K562 (cell line): ENCODE data around the gene AUNIP. TPM values are rescaled to one million over a fixed set of nuclear protein-coding genes. Genes with fewer than 3 reads are reported as not detected.
A peak's percentile ranks its signal among the peaks of the same experiment; 100 is the strongest.

Source experiments
- ATAC-seq: fragments of 200-7000 bp; cut with Tn5 transposase; 3 replicates; pipeline ENCODE4 v1.9.1; 2020; ENCODE audit warnings: moderate library complexity
- BruUV-seq: library from RNA; stranded (reverse); fragments of 400-500 nt; replicated peaks from 2 replicates; lab custom pipeline; 2021; lab: Mats Ljungman, UMichigan
- CTCF ChIA-PET: fragments of 300-600 bp; formaldehyde crosslinking; extraction: SDS; loops from one replicate; lab custom pipeline; 2021; ENCODE audit warnings: low intra/inter-chr PET ratio; lab: Yijun Ruan, JAX
- POLR2A ChIA-PET: fragments of 300-600, 350-650 bp; sonication (Branson Sonifier 250); formaldehyde crosslinking; extraction: SDS; loops from one replicate; lab custom pipeline; 2021; ENCODE audit warnings: antibody characterized with exemption, inconsistent platforms; lab: Yijun Ruan, JAX
- DNase-seq, 4 experiments: peaks; one replicate each; pipeline versions ENCODE4 v3.0.0 to v3.0.0-alpha.2; 2011 to 2018; ENCODE audit warnings: low spot score in 3 of 4, mixed read lengths in 3 of 4; ENCODE audit errors: extremely low read depth in 1 of 4
- FAIRE-seq: peaks from 2 replicates; lab custom pipeline; 2011; peaks lifted over from hg19 to GRCh38; lab: Jason Lieb, UNC
- H2AFZ ChIP-seq: 2 replicates; pipeline ENCODE4 v1.6.0; 2011; ENCODE audit warnings: low read depth, low read length, control low read depth, inconsistent platforms
- H3K27ac ChIP-seq: fragments of 200-600 bp; 3 replicates; pipeline ENCODE4 v1.8.0; 2011; ENCODE audit warnings: low read depth, mild to moderate bottlenecking, control low read depth, inconsistent platforms, low read length, moderate library complexity, mixed read lengths; ENCODE audit errors: extremely low read depth
- H3K27me3 ChIP-seq, 2 experiments: fragments of 300-600 bp in 1 of 2; 2 replicates in 1 of 2; 3 replicates in 1 of 2; pipeline versions ENCODE4 v1.6.0 to v1.8.0; 2011; ENCODE audit warnings: inconsistent platforms in 2 of 2, low read length in 2 of 2, mild to moderate bottlenecking in 1 of 2, mixed read lengths in 1 of 2, moderate library complexity in 1 of 2; ENCODE audit not compliant: control insufficient read depth in 2 of 2, insufficient read depth in 2 of 2
- H3K36me3 ChIP-seq: fragments of 300-600 bp; 3 replicates; pipeline ENCODE4 v1.8.0; 2011; ENCODE audit warnings: mild to moderate bottlenecking, low read length, inconsistent platforms; ENCODE audit not compliant: control insufficient read depth, insufficient read depth
- H3K4me1 ChIP-seq, 2 experiments: fragments of 200-600 bp in 1 of 2; replicated peaks in 1 of 2; 2 replicates in 1 of 2; 3 replicates in 1 of 2; pipeline versions ENCODE4 v1.5.1 to v1.8.0; 2011; ENCODE audit warnings: inconsistent platforms in 2 of 2, low read length in 2 of 2, mild to moderate bottlenecking in 1 of 2, mixed read lengths in 1 of 2, moderate library complexity in 1 of 2; ENCODE audit not compliant: control insufficient read depth in 2 of 2, insufficient read depth in 2 of 2
- H3K4me2 ChIP-seq: 2 replicates; pipeline ENCODE4 v1.6.1; 2011; ENCODE audit warnings: low read length, control low read depth, inconsistent platforms, mixed read lengths; ENCODE audit not compliant: insufficient read depth
- H3K4me3 ChIP-seq: fragments of 200-600 bp; sonication (generic), shearing (Covaris generic); 2 replicates; pipeline ENCODE4 v1.5.1; 2016; ENCODE audit warnings: control low read depth, inconsistent platforms
- H3K79me2 ChIP-seq: fragments of 200-600 bp; 3 replicates; pipeline ENCODE4 v1.8.0; 2011; ENCODE audit warnings: low read length, inconsistent platforms; ENCODE audit not compliant: control insufficient read depth, insufficient read depth
- H3K9ac ChIP-seq, 2 experiments: 2 replicates each; pipeline versions ENCODE4 v1.6.0 to v1.6.1; 2011; ENCODE audit warnings: low read depth in 2 of 2, low read length in 2 of 2, control low read depth in 1 of 2, inconsistent platforms in 1 of 2, mild to moderate bottlenecking in 1 of 2, mixed read lengths in 1 of 2; ENCODE audit not compliant: insufficient read depth in 1 of 2
- H3K9me1 ChIP-seq: one replicate; pipeline ENCODE4 v1.6.0; 2011; ENCODE audit warnings: inconsistent platforms, mild to moderate bottlenecking, low read length, moderate library complexity; ENCODE audit not compliant: control insufficient read depth, insufficient read depth
- H3K9me3 ChIP-seq: replicated peaks from 2 replicates; pipeline ENCODE4 v1.5.1; 2011; ENCODE audit warnings: low read depth, low read length, inconsistent platforms; ENCODE audit not compliant: control insufficient read depth, insufficient read depth
- H4K20me1 ChIP-seq: replicated peaks from 2 replicates; pipeline ENCODE4 v1.6.1; 2011; ENCODE audit warnings: low read length, inconsistent platforms, mixed read lengths; ENCODE audit not compliant: control insufficient read depth, insufficient read depth
- CBFB ChIP-seq: sonication (generic); formaldehyde crosslinking; IDR thresholded peaks from 2 replicates; pipeline ENCODE4 v1.4.0; 2020; ENCODE audit warnings: mild to moderate bottlenecking, missing genetic modification reagents
- GTF2E2 ChIP-seq: fragments of 200-800 bp; sonication (Bioruptor generic); IDR thresholded peaks from 2 replicates; pipeline ENCODE4 v1.6.1; 2016; ENCODE audit warnings: missing genetic modification characterization, missing compliant biosample characterization
- RCOR1 ChIP-seq, 2 experiments: IDR thresholded peaks; 2 replicates each; pipeline ENCODE4 v1.6.1; 2012; ENCODE audit warnings: low read depth in 2 of 2, low read length in 2 of 2, borderline replicate concordance in 1 of 2, improper control_type of control experiment in 1 of 2
- ZBED1 ChIP-seq: IDR thresholded peaks from 2 replicates; pipeline ENCODE4 v1.6.1; 2014
- WGBS: fragments of 100-300 bp; shearing (Covaris generic); methylation state at CpG from one replicate; pipeline ENCODE4 v1.1.6; 2016; ENCODE audit warnings: low coverage, mixed read lengths; ENCODE audit not compliant: insufficient coverage; ENCODE audit errors: missing lambda C conversion rate; 5-methylcytosine and 5-hydroxymethylcytosine counted together
- in situ Hi-C: fragments of 300-500 bp; cut with MboI; formaldehyde crosslinking; loops from 4 replicates; pipeline ENCODE4 v1.15.0; 2018; ENCODE audit warnings: inconsistent platforms, mixed read lengths
- intact Hi-C: fragments of 100-400 bp; cut with micrococcal nuclease; formaldehyde crosslinking; loops from 2 replicates; pipeline ENCODE4 v1.14.2; 2022
- polyA plus RNA-seq, 8 experiments: library from polyadenylated mRNA; depleted of rRNA in 4 of 8; stranded (reverse) in 5 of 8; unstranded in 3 of 8; fragments of >200 nt; fragmentation: Nextera tagmentation in 2 of 8; fragmentation: Illumina TruSeq in 1 of 8; extraction: Ambion mirVana in 2 of 8; extraction: Trizol in 1 of 8; gene quantifications; 2 replicates each; pipeline versions ENCODE4 v1.2.1 to v1.2.3, GENCODE V29; 2011 to 2014; ENCODE audit warnings: inconsistent platforms in 1 of 8, missing spikeins in 1 of 8
- total RNA-seq, 7 experiments: library from RNA; depleted of rRNA in 6 of 7; stranded (reverse); fragments of >200 nt in 6 of 7; fragmentation: Illumina TruSeq in 2 of 7; extraction: Trizol in 2 of 7; gene quantifications; 2 replicates each; pipeline versions ENCODE4 v1.2.1 to v1.2.3, GENCODE V29; 2011 to 2021; ENCODE audit warnings: low replicate concordance in 1 of 7
- TF ChIP-seq, protein P1 (sequence below): sonication (generic); formaldehyde crosslinking; IDR thresholded peaks from 2 replicates; pipeline ENCODE4 v1.8.0; 2022; ENCODE audit warnings: mild to moderate bottlenecking, missing genetic modification reagents
- TF ChIP-seq, protein P2 (sequence below): fragments of 250-450 bp; sonication (Bioruptor Pico); IDR thresholded peaks from 2 replicates; pipeline ENCODE4 v1.8.0; 2022; ENCODE audit warnings: moderate library complexity, mild to moderate bottlenecking, inconsistent platforms
- TF ChIP-seq, protein P3 (sequence below): IDR thresholded peaks from 2 replicates; pipeline ENCODE4 v1.6.1; 2011; ENCODE audit warnings: borderline replicate concordance, low read depth, mild to moderate bottlenecking, moderate library complexity, low read length; ENCODE audit not compliant: insufficient read depth, poor library complexity, severe bottlenecking

The AUNIP gene
- total and polyA plus RNA-seq, 9 of the 15 experiments (the other 6 are each of a cell fraction or from before 2014, with no cell fraction given) = 12.1 to 53.8 (median 47.1) TPM

DNA sequence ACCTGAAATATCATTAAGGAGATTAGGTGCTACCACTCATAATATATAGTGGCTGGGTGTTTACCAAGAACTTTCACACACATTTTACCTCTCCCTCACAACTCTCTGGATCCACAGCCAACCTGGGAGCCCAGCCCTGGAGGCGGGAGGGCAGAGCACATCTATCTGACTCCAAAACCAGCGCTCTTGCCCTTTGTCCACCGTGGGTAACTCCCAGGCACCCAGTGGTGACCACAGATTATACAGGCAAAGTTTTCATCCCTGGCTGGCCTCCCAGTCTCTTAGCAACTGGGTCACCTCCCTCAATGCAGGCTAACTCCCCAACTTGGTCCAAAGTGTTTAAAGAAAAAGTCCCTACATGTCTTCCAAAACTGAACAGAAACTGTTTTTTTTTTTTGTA is 13.9 kb upstream of the AUNIP start:
- CTCF ChIA-PET = no interaction called here
- Histone ChIP-seq H2AFZ (no peak overlapping the region), H3K4me3 (no peak overlapping the region), H3K9me1 (no peaks in the 10 kb centered on the region), H3K27ac (no peak overlapping the region), H3K79me2 (peaks cover 10% of the 10 kb centered on the region; the same call in 2 of the 3 replicates), H3K9ac (peak overlapping the region in 1 of 2 experiments; percentile 46; a peak in 1 of 4 replicates), H3K4me2 (no peak overlapping the region), H4K20me1 (no peaks in the 10 kb centered on the region), H3K36me3 (no peaks in the 10 kb centered on the region), H3K4me1 (peaks cover 42 to 45% of the 10 kb centered on the region in 2 experiments), H3K27me3 (no peaks in the 10 kb centered on the region), H3K9me3 (no peaks in the 10 kb centered on the region)
- DNase-seq (peak in 3 of 4 experiments; percentile 34 to 54 (median 48)), FAIRE-seq (peak; percentile 49), ATAC-seq (no peak)
- in situ Hi-C loops = no loop called here
- intact Hi-C loops = no loop called here
- no TSS peak for BruUV-seq
- 23% methylated on average over 3 of the region's 3 CpGs for WGBS
- POLR2A ChIA-PET = no interaction called here
- TF ChIP-seq, protein P1, sequence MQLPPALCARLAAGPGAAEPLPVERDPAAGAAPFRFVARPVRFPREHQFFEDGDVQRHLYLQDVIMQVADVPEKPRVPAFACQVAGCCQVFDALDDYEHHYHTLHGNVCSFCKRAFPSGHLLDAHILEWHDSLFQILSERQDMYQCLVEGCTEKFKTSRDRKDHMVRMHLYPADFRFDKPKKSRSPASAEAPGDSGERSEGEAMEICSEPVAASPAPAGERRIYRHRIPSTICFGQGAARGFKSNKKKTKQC (CRISPR knock-in tag) = no peak
- TF ChIP-seq CBFB (no peak), GTF2E2 (0 out of 2 replicates have a peak, but pooled peaks have one; percentile 20), RCOR1 (IDR thresholded peaks at IDR 0.05; ENCODE audit: borderline replicate concordance in 1 of 2, low read depth in 2 of 2, low read length in 2 of 2) (peak in 1 of 2 experiments; percentile 10; a peak in 1 of 4 replicates), ZBED1 (no peak)
- TF ChIP-seq, protein P2, sequence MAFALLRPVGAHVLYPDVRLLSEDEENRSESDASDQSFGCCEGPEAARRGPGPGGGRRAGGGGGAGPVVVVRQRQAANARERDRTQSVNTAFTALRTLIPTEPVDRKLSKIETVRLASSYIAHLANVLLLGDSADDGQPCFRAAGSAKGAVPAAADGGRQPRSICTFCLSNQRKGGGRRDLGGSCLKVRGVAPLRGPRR (CRISPR knock-in tag) = no peak
- TF ChIP-seq, protein P3, sequence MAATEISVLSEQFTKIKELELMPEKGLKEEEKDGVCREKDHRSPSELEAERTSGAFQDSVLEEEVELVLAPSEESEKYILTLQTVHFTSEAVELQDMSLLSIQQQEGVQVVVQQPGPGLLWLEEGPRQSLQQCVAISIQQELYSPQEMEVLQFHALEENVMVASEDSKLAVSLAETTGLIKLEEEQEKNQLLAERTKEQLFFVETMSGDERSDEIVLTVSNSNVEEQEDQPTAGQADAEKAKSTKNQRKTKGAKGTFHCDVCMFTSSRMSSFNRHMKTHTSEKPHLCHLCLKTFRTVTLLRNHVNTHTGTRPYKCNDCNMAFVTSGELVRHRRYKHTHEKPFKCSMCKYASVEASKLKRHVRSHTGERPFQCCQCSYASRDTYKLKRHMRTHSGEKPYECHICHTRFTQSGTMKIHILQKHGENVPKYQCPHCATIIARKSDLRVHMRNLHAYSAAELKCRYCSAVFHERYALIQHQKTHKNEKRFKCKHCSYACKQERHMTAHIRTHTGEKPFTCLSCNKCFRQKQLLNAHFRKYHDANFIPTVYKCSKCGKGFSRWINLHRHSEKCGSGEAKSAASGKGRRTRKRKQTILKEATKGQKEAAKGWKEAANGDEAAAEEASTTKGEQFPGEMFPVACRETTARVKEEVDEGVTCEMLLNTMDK = no peak
